WTC11 (cell line): ENCODE measurements around the gene TAL2.

ENCODE experiments used
- ELF4 ChIP-seq: sonication (generic); formaldehyde crosslinking; IDR thresholded peaks from 2 replicates; pipeline ENCODE4 v1.8.1; 2022; ENCODE audit warnings: low read depth, mild to moderate bottlenecking, moderate library complexity, missing genetic modification reagents
- TCF7 ChIP-seq: sonication (generic); formaldehyde crosslinking; IDR thresholded peaks from 2 replicates; pipeline ENCODE4 v1.8.0; 2022; ENCODE audit warnings: mild to moderate bottlenecking, low read depth, missing genetic modification reagents, moderate library complexity
- TEAD1 ChIP-seq: sonication (generic); formaldehyde crosslinking; IDR thresholded peaks from 2 replicates; pipeline ENCODE4 v1.8.0; 2022; ENCODE audit warnings: mild to moderate bottlenecking, missing genetic modification reagents
- TF ChIP-seq, protein P1 (sequence below): fragments of 200-600 bp; IDR thresholded peaks from 2 replicates; pipeline ENCODE4 v1.8.0; 2022; ENCODE audit warnings: antibody characterized with exemption
- TF ChIP-seq, protein P2 (sequence below): sonication (generic); formaldehyde crosslinking; IDR thresholded peaks from 2 replicates; pipeline ENCODE4 v1.8.1; 2023; ENCODE audit warnings: mild to moderate bottlenecking, missing genetic modification reagents, moderate library complexity

DNA sequence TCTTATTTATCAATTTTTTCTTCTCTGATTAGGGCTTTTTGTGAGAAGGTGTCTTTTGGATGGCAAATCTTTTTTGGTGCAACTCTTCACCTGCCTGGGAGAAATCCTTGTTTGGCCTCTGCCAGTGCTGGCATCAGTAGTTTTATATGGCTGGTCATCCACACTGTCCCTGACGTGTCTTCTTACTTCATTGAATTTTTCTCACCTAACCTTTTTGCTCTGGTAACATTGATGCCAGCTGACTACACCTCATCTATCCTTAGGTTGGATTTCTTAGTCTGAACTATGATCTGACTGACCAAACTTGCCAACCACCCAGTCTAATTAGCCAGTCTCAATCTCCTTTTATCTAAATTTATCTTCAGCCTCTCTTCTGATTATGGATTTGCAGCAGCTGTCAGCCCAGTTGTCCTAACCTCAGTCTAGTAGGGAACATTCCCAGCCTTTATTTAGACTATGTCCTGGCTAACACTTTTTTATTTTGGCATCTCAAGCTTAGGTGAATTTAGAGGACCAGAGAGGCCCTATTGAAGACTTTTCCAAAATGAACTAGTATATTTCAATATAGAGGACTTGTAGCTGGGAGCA is 21.5 kb downstream of the TAL2 start:
- TF ChIP-seq, protein P1, sequence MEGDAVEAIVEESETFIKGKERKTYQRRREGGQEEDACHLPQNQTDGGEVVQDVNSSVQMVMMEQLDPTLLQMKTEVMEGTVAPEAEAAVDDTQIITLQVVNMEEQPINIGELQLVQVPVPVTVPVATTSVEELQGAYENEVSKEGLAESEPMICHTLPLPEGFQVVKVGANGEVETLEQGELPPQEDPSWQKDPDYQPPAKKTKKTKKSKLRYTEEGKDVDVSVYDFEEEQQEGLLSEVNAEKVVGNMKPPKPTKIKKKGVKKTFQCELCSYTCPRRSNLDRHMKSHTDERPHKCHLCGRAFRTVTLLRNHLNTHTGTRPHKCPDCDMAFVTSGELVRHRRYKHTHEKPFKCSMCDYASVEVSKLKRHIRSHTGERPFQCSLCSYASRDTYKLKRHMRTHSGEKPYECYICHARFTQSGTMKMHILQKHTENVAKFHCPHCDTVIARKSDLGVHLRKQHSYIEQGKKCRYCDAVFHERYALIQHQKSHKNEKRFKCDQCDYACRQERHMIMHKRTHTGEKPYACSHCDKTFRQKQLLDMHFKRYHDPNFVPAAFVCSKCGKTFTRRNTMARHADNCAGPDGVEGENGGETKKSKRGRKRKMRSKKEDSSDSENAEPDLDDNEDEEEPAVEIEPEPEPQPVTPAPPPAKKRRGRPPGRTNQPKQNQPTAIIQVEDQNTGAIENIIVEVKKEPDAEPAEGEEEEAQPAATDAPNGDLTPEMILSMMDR: no peak
- no peak for TF ChIP-seq TCF7 (CRISPR knock-in tag)
- TF ChIP-seq, protein P2, sequence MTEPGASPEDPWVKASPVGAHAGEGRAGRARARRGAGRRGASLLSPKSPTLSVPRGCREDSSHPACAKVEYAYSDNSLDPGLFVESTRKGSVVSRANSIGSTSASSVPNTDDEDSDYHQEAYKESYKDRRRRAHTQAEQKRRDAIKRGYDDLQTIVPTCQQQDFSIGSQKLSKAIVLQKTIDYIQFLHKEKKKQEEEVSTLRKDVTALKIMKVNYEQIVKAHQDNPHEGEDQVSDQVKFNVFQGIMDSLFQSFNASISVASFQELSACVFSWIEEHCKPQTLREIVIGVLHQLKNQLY: no peak
- no peak for TF ChIP-seq ELF4 (CRISPR knock-in tag)
- TF ChIP-seq TEAD1 (CRISPR knock-in tag): no peak
